Peyer's patch (tissue), 4 donors: ENCODE data around the gene ZNF580. TPM values are rescaled to one million over a fixed set of nuclear protein-coding genes. Genes with fewer than 3 reads are reported as not detected.

Source experiments
- DNase-seq, 3 donors: peaks; one replicate each; pipeline ENCODE4 v3.0.0-alpha.2; 2017 to 2019
- H3K27ac ChIP-seq, 4 donors: fragments of 200-600 bp; sonication (generic); one replicate each; pipeline ENCODE4 v1.5.1; 2016 to 2019
- H3K27me3 ChIP-seq, 2 donors: fragments of 200-600 bp; sonication (generic); one replicate each; pipeline ENCODE4 v1.5.1; 2019
- H3K36me3 ChIP-seq, 3 donors: fragments of 200-600 bp; sonication (generic); one replicate each; pipeline ENCODE4 v1.5.1; 2016 to 2019
- H3K4me1 ChIP-seq, 4 donors: fragments of 200-600 bp; sonication (generic); one replicate each; pipeline ENCODE4 v1.5.1; 2016 to 2019
- H3K4me3 ChIP-seq, 4 donors: fragments of 200-600 bp; sonication (generic); 1 replicate in 3 of 4; 2 replicates in 1 of 4; pipeline ENCODE4 v1.5.1; 2016 to 2019; ENCODE audit warnings: mild to moderate bottlenecking in 1 of 4
- H3K9me3 ChIP-seq, 4 donors: fragments of 200-600 bp; sonication (generic); one replicate each; pipeline ENCODE4 v1.5.1; 2016 to 2019; ENCODE audit warnings: mild to moderate bottlenecking in 1 of 4
- CTCF ChIP-seq, 6 experiments: fragments of 450-650 bp in 4 of 6; fragments of 200-600 bp in 2 of 6; sonication (generic) in 1 of 6; IDR thresholded peaks; one replicate each; pipeline ENCODE4 v1.5.1; 2017 to 2019; ENCODE audit warnings: antibody characterized with exemption in 6 of 6, mild to moderate bottlenecking in 3 of 6, moderate library complexity in 1 of 6
- POLR2A ChIP-seq, 2 donors: fragments of 450-650 bp; IDR thresholded peaks; one replicate each; pipeline ENCODE4 v1.5.1; 2017; ENCODE audit warnings: antibody characterized with exemption in 2 of 2, mild to moderate bottlenecking in 2 of 2, moderate library complexity in 2 of 2
- total RNA-seq, 4 donors: library from RNA; depleted of rRNA; stranded (reverse); fragments of >200 nt; gene quantifications; one replicate each; pipeline ENCODE4 v1.1.0, GENCODE V29; 2016

Gene ZNF580
- total RNA-seq, 4 donors from 2014 or later = 12.3 to 38.4 (median 25.2) TPM

GRCh38 chr19:55676383-55676782, 35.6 kb downstream of the ZNF580 start:
- no peaks in the 10 kb centered on the region for H3K27me3 ChIP-seq
- peak in 1 of 3 donors; percentile 70 for DNase-seq
- TF ChIP-seq CTCF (IDR thresholded peaks at IDR 0.05) (peak in 3 of 6 experiments; percentile 14 to 49 (median 39)), POLR2A (IDR thresholded peaks at IDR 0.05) (no peak)
- H3K4me1 ChIP-seq = peaks cover 4 to 69% (median 29%) of the 10 kb centered on the region in 4 donors
- H3K27ac ChIP-seq = peak overlapping the region; percentile 93 to 97 (median 94)
- peaks cover 0 to 51% (median 0%) of the 10 kb centered on the region in 3 donors for H3K36me3 ChIP-seq
- no peaks in the 10 kb centered on the region for H3K9me3 ChIP-seq
- H3K4me3 ChIP-seq = peak overlapping the region; percentile 74 to 94 (median 86)

GRCh38 chr19:55676889-55677505, 36.2 kb downstream of the ZNF580 start:
- H3K4me1 ChIP-seq = peaks cover 4 to 72% (median 29%) of the 10 kb centered on the region in 4 donors
- peak overlapping the region in 2 of 4 donors; percentile 74 to 89 for H3K4me3 ChIP-seq
- peak in 1 of 2 donors; percentile 8 for TF ChIP-seq POLR2A (IDR thresholded peaks at IDR 0.05)
- no peak for TF ChIP-seq CTCF (IDR thresholded peaks at IDR 0.05)
- H3K9me3 ChIP-seq = no peaks in the 10 kb centered on the region
- DNase-seq = no peak
- H3K27ac ChIP-seq = peak overlapping the region; percentile 93 to 97 (median 94)
- no peaks in the 10 kb centered on the region for H3K27me3 ChIP-seq
- H3K36me3 ChIP-seq = peaks cover 0 to 52% (median 0%) of the 10 kb centered on the region in 3 donors

- no peaks in the 10 kb centered on the region for H3K9me3 ChIP-seq
- peak overlapping the region; percentile 93 to 97 (median 94) for H3K27ac ChIP-seq
- peak in 1 of 3 donors; percentile 28 for DNase-seq
- H3K36me3 ChIP-seq = peaks cover 0 to 52% (median 0%) of the 10 kb centered on the region in 3 donors
- peaks cover 4 to 74% (median 29%) of the 10 kb centered on the region in 4 donors for H3K4me1 ChIP-seq
- peak overlapping the region in 2 of 4 donors; percentile 74 to 89 for H3K4me3 ChIP-seq
- H3K27me3 ChIP-seq = no peaks in the 10 kb centered on the region
- TF ChIP-seq POLR2A (IDR thresholded peaks at IDR 0.05) = no peak
- TF ChIP-seq CTCF (IDR thresholded peaks at IDR 0.05) = no peak
These were observed 36.8 kb downstream of the ZNF580 start for GRCh38 chr19:55677572-55678028.

- H3K36me3 ChIP-seq = peaks cover 0 to 48% (median 0%) of the 10 kb centered on the region in 3 donors
- peak in 2 of 3 donors; percentile 90 to 92 for DNase-seq
- peak overlapping the region; percentile 93 to 97 (median 94) for H3K27ac ChIP-seq
These were observed 37.4 kb downstream of the ZNF580 start for GRCh38 chr19:55678121-55678671.

More at GRCh38 chr19:55678121-55678671, 37.4 kb downstream of the ZNF580 start:
- Histone ChIP-seq H3K4me1 (peaks cover 4 to 77% (median 29%) of the 10 kb centered on the region in 4 donors), H3K9me3 (no peaks in the 10 kb centered on the region), H3K27me3 (no peaks in the 10 kb centered on the region), H3K4me3 (peak overlapping the region in 2 of 4 donors; percentile 10 to 74)
- TF ChIP-seq POLR2A (IDR thresholded peaks at IDR 0.05) = no peak
- peak in 1 of 6 experiments; percentile 8 for TF ChIP-seq CTCF (IDR thresholded peaks at IDR 0.05)
